ENCODE measurements around the gene C19orf44.

Gene C19orf44

DNA sequence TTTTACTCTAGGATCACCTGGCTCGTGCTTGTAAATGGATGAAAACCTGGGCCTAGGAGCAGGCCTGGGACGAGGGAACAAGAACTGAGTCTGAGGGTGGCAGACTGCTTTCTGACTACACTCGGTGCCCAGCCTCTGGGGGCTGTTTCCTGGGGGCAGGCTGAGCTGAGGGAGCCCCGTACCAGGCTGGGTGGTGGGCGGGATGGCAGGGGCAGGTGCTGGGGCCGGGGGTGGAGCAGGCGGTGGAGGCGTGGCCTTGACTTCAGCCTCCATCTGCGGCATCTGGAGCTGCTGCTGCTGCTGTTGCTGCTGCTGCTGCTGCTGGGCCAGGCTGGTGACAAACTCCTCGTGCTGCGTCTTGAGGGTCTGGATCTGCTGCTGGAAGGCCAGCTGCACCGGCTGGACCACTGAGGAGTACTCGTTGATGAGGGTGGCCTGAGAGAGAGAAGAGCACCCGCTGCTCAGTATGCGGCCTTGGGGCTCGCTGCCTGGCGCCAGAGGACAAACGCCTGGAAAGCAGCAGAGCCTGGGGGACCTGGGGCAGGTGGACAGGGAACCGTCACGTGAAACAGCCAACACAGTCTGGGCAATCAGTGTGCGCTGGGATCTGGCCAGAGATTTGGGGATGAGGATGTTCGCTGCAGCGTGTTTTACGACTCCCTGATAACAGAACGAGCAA is 33.4 kb downstream of the C19orf44 start:
- no peak for DNase-seq (ENCODE audit: low spot score)
- in situ Hi-C loops (cut with MboI; ENCODE audit: low pct_unique_long_range_greater_than_20kb, low sequenced_read_pairs, unreplicated experiment): no loop called here
- no peak for TF ChIP-seq CTCF (IDR thresholded peaks at IDR 0.05; ENCODE audit: extremely low read depth, insufficient read depth, missing control alignments)

- in situ Hi-C loops (cut with MboI; ENCODE audit: low pct_unique_long_range_greater_than_20kb, low sequenced_read_pairs, unreplicated experiment): no loop called here
- no peak for TF ChIP-seq CTCF (IDR thresholded peaks at IDR 0.05; ENCODE audit: extremely low read depth, insufficient read depth, missing control alignments)
- DNase-seq (ENCODE audit: low spot score): peak; percentile 9
Observed at GRCh38 chr19:16530540-16531379, 34.6 kb downstream of the C19orf44 start.

- DNase-seq (ENCODE audit: low spot score): no peak
- in situ Hi-C loops (cut with MboI; ENCODE audit: low pct_unique_long_range_greater_than_20kb, low sequenced_read_pairs, unreplicated experiment): no loop called here
- TF ChIP-seq CTCF (IDR thresholded peaks at IDR 0.05; ENCODE audit: extremely low read depth, insufficient read depth, missing control alignments): no peak
Observed at GRCh38 chr19:16531380-16531669, 35.1 kb downstream of the C19orf44 start.

DNA sequence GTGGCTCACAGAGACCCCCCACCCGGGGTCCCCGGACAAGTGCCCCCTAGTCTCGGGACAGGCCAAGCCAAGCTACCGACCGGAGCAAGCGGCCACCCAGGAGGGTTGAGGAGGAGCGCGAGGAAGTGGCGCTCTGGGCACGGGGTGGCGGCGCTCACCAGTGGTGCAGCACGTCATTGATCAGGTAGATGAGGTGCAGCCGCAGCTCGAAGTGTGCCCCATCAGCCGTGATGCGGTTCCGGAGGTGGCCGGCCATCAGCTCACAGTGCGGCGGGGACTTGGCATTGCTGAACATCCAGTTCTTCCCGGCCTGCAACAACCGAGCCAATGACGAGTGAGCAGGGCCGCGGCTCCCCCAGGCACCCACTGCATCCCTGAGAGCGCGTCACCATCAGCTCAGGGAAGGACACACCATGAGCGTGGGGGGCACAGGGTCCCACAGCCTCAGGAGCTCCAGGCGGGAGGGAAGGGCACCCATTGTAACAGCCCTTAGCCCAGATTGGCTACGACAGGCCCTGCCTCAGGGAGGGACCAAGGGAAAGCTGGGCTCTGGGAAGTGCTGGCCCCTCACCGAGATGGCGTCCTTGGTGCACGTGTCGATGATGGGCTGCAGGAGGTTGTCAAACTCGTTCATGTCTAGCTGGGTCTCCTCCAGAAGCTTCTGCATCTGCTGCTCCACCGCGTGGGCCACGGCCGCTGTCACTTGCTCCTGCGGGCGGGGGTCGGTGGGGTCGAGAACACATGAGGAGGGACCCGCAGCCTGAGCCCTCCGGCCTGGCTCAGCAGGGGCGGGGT is 36.4 kb downstream of the C19orf44 start:
- DNase-seq (ENCODE audit: low spot score): no peak
- TF ChIP-seq CTCF (IDR thresholded peaks at IDR 0.05; ENCODE audit: extremely low read depth, insufficient read depth, missing control alignments): no peak
- in situ Hi-C loops (cut with MboI; ENCODE audit: low pct_unique_long_range_greater_than_20kb, low sequenced_read_pairs, unreplicated experiment): no loop called here

DNA sequence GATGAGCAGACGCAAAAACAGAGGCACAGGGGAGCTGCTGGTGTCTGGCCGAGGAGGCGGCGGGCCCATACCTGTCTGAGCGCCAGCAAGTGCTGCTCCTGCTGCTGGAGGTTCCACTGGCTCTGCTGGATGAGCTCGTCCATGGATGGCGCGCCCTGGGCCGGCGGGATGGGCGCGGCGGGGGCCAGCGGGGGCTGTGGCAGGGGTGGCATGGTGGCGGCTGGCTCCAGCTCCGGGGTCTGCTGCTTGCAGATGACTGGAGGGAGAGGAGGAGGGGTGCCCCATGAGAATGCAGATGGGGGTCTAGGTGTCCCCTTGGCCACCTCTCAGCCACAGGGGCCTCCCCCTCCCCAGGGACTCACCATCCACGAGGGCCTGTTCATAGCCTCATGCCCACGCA is 39.2 kb downstream of the C19orf44 start:
- TF ChIP-seq CTCF (IDR thresholded peaks at IDR 0.05; ENCODE audit: extremely low read depth, insufficient read depth, missing control alignments): no peak
- in situ Hi-C loops (cut with MboI; ENCODE audit: low pct_unique_long_range_greater_than_20kb, low sequenced_read_pairs, unreplicated experiment): no loop called here
- no peak for DNase-seq (ENCODE audit: low spot score)

GRCh38 chr19:16536130-16536529 is 39.9 kb downstream of the C19orf44 start:
- TF ChIP-seq CTCF (IDR thresholded peaks at IDR 0.05; ENCODE audit: extremely low read depth, insufficient read depth, missing control alignments): no peak
- DNase-seq (ENCODE audit: low spot score): no peak
- in situ Hi-C loops (cut with MboI; ENCODE audit: low pct_unique_long_range_greater_than_20kb, low sequenced_read_pairs, unreplicated experiment): no loop called here

Measured in GM13977 (cell line).